HFF-Myc (cell line): Measurements from ENCODE around the gene IL31RA.
A peak's percentile ranks its signal among the peaks of the same experiment; 100 is the strongest.

Experiments used
- DNase-seq: peaks from one replicate; pipeline ENCODE4 v3.0.0-alpha.2; 2011; ENCODE audit warnings: low read depth; ENCODE audit errors: extremely low read depth
- H3K4me3 ChIP-seq: replicated peaks from 2 replicates; pipeline ENCODE4 v1.5.1; 2011; ENCODE audit warnings: low read depth, mild to moderate bottlenecking, control low read depth, low read length
- TF ChIP-seq, protein P1 (sequence below): IDR thresholded peaks from 2 replicates; pipeline ENCODE4 v1.5.1; 2012; ENCODE audit warnings: mild to moderate bottlenecking, low read depth, low read length, control low read depth; ENCODE audit errors: missing control alignments

The IL31RA gene

DNA sequence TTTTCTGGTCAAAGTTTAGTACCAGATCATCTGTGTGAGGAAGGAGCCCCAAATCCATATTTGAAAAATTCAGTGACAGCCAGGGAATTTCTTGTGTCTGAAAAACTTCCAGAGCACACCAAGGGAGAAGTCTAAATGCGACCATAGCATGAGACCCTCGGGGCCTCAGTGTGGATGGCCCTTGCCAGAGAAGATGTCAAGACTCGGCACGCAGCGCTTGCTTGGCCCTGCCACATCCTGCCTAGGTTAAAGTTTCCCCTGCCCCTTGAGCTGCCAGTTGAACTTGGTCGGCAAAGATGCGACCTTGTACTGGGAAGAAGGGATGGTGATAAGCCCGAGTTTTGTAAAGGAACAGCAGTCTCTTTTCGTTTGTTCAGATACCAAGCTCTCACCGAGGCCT, 65.8 kb downstream of the IL31RA start:
- no peak overlapping the region for H3K4me3 ChIP-seq
- no peak for DNase-seq
- TF ChIP-seq, protein P1, sequence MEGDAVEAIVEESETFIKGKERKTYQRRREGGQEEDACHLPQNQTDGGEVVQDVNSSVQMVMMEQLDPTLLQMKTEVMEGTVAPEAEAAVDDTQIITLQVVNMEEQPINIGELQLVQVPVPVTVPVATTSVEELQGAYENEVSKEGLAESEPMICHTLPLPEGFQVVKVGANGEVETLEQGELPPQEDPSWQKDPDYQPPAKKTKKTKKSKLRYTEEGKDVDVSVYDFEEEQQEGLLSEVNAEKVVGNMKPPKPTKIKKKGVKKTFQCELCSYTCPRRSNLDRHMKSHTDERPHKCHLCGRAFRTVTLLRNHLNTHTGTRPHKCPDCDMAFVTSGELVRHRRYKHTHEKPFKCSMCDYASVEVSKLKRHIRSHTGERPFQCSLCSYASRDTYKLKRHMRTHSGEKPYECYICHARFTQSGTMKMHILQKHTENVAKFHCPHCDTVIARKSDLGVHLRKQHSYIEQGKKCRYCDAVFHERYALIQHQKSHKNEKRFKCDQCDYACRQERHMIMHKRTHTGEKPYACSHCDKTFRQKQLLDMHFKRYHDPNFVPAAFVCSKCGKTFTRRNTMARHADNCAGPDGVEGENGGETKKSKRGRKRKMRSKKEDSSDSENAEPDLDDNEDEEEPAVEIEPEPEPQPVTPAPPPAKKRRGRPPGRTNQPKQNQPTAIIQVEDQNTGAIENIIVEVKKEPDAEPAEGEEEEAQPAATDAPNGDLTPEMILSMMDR: no peak

DNA sequence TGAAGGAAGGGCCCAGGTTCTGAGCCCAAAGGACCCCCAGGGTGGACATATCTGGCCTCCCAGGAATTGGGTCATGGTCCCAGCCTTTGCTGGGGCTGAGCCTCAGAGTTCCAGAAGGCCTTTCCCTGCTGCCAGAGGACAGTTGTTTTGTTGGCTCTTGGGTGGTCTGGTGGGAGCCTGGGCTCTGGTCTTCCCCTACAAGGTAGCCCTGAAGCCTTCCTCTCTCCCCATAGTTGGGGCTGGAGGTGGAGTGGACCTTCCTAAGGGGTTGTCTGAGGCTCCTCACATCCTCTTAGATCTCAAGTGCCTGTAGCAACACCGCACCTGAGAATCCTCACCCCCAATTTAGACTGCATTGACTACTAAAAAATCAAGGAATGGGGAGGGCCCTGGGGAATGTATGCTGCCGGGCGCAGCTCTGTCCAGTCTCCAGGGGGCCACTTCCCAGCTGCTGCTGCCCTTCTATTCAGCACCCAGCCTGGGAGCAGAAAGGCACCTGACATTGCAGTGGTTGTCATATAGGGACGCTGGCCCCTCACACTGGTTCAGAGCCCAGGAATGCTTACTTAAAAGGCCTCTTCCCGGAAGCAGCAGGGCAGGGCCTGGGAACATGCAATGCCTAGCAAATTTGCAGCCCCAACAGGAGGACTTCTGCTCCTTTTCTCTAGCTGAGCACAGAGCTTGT, 66.4 kb downstream of the IL31RA start:
- H3K4me3 ChIP-seq: no peak overlapping the region
- DNase-seq: no peak
- TF ChIP-seq, protein P1: no peak

DNA sequence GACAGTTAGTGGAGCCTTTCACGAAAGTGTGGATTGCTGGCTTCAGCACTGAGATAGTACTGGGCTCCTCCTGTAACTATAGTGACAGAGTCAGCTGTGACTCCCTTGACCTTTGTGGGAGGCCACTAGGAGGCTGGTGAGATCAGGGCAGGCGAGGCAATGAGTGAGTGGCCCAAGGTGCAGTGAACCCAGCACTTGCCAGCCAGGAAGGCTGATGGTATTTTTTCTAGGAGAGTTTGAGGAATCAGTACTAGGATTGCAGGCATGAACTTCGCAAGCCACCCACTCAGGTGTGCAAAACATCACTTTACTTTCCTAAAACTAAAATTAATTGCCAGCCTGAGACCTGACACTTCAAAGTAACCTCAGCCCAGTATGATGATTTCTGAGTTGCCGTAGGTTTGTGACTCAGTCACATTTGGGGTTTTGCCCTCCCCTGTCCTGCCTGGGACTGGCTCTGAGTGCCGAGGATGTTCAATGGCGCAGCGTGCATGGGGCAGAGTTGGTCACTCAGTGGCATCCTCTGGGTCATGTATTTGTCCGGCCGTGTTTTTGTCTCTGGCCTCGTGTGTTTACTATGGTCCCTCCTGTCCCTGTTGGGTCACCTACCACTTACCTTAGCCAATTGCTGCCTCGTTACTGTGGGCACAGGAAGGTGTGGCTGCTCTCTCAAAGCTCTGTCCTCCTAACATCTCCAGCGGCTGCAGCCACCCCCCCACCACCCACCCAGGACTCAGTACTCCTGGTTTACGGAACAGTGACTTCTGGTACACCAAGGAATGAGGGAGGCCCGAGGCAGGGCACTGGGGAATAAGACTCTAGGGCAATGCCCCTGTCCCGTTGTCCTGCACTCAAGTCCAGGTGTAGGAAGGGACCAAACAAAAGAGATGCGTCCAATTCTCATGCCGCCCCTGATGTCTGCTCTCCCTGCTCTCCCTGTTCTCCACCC, 67.2 kb downstream of the IL31RA start:
- H3K4me3 ChIP-seq: no peak overlapping the region
- TF ChIP-seq, protein P1: no peak
- no peak for DNase-seq

DNA sequence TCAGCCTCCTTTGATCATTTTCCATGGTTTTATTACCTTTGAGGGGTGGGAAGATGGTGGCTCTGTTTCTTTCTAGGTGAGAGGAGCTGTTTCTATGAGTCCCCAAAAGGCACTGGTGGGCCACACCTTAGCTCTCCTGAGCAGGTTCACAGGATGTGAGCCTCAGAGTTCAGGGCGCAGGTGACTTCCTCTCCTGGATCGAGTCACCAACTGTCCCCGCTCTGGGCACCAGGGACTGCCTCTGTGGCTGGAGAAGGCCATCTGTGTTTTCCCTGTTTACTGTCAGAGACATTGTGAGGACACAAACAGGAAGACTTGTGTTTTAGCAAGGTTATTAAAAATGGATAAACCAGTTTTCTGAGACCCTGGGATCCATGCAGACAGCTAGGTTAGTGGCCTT, 68.5 kb downstream of the IL31RA start:
- TF ChIP-seq, protein P1: no peak
- no peak for DNase-seq
- H3K4me3 ChIP-seq: no peak overlapping the region

DNA sequence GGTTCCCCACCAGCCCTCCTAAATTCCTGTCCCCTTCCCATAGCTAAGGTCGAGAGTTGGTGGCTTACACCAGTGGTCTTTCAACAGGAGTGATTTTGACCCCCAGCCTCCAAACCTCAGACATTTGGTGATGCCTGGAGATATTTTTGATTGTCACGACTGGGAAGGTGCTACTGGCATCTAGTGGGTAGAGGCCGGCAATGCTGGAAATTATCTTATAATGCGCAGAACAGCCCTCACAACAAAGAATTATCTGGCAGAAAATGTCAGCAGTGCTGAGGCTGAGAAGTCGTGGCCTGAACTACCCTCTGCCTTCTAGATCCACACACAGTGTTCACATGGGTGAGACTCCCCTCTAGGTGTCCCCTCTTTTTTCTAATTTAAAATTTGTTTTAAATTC, 69.6 kb downstream of the IL31RA start:
- TF ChIP-seq, protein P1: peak; percentile 35
- no peak overlapping the region for H3K4me3 ChIP-seq
- DNase-seq: no peak

DNA sequence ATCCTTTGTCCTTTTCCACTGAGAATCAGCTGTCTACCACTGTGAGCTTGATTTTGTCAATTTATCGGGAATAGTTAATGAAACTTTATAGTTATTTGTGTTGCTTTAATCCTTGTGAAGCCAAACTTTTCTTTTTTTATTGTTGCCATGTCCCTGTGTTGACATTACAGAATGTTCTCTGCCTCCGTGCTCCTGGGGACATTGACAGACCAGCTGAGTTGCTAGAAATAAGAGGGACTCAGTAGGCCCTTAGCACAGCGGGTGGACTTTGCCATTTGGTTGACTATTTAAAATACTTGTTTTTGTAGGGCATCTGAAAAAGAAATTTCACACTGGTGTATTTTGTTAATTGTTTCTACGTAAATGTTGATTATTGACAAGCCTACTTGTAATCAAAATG, 70.5 kb downstream of the IL31RA start:
- no peak for DNase-seq
- no peak overlapping the region for H3K4me3 ChIP-seq
- TF ChIP-seq, protein P1: no peak
